Fibroblast of mammary gland (primary cell): ENCODE measurements around the gene EPB41L4B.

Experiments used
- DNase-seq: peaks from one replicate; pipeline ENCODE4 v3.0.0-alpha.2; 2010; ENCODE audit warnings: low read depth
- H3K4me3 ChIP-seq: 2 replicates; pipeline ENCODE4 v1.5.1; 2011; ENCODE audit warnings: low read depth, mild to moderate bottlenecking, low read length, moderate library complexity; ENCODE audit not compliant: control insufficient read depth
- TF ChIP-seq, protein P1 (sequence below): conservative IDR thresholded peaks from 2 replicates; pipeline ENCODE4 v1.5.1; 2011; ENCODE audit warnings: low read depth, low read length, inconsistent platforms; ENCODE audit not compliant: control insufficient read depth, insufficient read depth

The EPB41L4B gene

DNA sequence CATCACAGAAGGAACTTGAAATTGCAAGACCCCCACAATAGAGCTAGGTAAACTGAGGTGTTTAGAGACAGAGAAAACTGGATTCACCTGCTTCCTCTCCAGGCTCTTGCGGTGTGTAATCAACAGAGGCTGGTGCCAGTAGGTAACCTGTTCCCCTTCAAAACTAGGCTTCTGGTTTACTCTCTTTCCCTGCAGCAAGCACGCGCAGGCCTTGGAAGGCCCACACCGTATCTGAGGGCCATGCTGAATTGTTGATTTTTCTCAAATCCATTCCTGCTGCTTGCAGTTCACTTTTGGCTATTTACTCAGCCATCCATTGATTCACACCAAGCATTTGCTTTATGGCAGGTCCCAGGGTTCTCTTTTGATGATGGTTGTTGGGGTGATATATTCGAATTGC is 153.1 kb downstream of the EPB41L4B start:
- no peak for DNase-seq
- TF ChIP-seq, protein P1, sequence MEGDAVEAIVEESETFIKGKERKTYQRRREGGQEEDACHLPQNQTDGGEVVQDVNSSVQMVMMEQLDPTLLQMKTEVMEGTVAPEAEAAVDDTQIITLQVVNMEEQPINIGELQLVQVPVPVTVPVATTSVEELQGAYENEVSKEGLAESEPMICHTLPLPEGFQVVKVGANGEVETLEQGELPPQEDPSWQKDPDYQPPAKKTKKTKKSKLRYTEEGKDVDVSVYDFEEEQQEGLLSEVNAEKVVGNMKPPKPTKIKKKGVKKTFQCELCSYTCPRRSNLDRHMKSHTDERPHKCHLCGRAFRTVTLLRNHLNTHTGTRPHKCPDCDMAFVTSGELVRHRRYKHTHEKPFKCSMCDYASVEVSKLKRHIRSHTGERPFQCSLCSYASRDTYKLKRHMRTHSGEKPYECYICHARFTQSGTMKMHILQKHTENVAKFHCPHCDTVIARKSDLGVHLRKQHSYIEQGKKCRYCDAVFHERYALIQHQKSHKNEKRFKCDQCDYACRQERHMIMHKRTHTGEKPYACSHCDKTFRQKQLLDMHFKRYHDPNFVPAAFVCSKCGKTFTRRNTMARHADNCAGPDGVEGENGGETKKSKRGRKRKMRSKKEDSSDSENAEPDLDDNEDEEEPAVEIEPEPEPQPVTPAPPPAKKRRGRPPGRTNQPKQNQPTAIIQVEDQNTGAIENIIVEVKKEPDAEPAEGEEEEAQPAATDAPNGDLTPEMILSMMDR = no peak
- no peak overlapping the region for H3K4me3 ChIP-seq

DNA sequence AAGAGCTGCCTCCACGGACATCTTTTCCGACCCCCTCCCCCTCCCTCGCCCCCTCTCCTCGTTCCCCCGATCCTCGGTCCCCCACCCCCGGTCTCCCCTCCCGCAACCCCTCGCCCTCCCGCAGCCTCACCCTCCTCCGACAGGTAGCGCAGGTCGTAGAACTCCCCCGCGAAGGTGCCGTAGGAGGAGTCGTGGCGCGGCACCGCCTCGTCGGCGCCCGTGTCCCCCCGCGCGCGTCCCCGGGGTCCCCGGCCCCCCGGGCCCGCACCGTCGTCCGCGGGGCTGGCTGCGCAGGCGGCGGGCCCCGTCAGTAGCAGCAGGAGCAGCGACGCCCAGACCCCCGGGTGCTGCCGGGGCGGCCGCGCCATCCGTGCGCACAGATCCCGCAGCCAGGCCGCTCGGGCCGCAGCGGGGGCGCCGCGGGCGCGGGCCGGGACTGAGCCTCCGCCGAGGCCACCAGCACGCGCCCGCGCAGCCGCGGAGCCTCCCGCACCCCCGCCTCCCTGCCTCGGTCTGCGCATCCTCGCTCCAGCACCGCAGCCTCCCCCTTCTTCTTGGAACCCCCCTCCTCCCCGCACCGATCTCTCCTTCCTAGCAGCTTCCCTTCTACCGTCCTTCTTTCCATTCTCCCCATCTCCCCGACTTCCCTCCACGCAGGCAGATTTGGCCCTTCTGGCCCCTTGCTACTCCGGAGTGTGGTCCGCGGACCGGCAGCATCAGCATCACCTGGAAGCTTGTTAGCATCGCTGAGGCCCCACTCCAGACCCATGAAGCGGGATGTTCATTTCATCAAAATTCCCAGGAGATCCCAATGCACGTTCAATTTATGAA is 153.9 kb downstream of the EPB41L4B start, which contains the start of gene FRRS1L:
FRRS1L (minus strand) TSS at position 479 of the 831 bp plus-strand sequence; CDS start at position 368, 111 bp downstream.
- no peak for DNase-seq
- TF ChIP-seq, protein P1 = no peak
- H3K4me3 ChIP-seq = peak within 1 kb of the TSS; percentile 4

DNA sequence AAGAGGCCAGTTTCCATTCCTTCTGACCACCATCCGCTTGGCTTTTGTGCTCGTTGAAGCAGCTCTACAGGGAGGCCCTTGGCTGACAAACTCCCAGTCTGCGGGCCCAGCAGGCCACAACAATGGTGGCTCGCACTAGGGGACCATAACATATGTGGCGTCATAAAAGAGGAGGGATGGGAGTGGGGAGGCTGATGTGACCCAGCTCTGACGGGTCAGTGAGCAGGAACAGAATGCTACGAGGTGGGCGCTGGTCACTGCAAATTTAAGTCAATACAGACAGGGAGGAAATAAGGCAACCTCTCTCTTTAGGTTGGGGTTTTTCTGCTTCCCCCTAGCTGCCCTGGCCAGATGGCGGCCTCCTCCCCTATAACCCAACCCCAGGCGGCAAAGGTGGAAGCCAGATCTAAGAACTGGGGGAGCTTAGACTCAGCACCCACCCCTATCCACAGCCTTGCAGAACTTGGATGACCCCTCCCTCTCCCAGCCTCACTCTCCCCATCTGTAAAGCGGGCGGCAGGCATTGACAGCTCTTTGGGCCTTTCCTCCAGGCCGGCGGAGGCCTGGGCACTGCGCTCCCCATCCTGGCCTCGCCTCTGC is 154.6 kb downstream of the EPB41L4B start:
- no peak overlapping the region for H3K4me3 ChIP-seq
- no peak for DNase-seq
- TF ChIP-seq, protein P1 = no peak

DNA sequence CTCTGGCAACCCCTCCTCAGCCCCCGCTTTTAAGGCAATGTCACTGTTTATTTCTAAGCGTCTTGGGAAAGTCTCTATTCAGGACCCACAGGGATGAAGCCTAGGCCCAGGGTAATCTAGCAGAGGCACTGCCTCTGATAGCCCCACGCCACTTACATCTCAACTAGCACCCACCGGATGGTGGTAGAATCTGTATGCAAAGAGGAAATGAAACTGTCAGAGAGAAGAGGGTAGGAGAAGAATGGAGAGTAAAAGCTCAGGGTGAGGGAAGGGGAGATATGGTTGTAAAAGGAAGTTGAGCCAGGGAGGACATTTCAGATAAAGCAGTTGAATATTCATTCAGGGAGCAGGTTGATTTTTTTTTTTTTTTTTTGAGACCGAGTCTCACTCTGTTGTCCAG is 156.8 kb downstream of the EPB41L4B start:
- DNase-seq = no peak
- H3K4me3 ChIP-seq = no peak overlapping the region
- TF ChIP-seq, protein P1 = no peak

DNA sequence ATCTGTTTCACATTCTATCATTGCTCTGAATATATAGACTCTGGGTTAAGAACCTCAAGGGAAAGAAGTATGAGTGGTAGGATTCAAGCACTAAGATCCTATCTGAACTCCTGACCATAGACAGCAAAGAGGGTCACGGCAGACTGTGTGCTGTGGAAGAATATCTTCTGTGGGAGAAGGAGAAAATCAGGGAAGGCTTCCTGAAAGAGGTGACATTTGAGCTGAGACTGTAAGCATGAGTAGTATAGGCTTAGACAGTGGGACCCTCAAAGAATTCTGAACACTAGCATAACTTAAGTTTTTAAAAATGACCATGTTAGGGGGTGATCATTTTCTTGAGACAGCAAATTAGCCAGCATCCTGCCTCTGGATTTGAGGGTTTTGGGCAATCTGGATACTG is 157.7 kb downstream of the EPB41L4B start:
- TF ChIP-seq, protein P1 = no peak
- DNase-seq = no peak
- H3K4me3 ChIP-seq = no peak overlapping the region

DNA sequence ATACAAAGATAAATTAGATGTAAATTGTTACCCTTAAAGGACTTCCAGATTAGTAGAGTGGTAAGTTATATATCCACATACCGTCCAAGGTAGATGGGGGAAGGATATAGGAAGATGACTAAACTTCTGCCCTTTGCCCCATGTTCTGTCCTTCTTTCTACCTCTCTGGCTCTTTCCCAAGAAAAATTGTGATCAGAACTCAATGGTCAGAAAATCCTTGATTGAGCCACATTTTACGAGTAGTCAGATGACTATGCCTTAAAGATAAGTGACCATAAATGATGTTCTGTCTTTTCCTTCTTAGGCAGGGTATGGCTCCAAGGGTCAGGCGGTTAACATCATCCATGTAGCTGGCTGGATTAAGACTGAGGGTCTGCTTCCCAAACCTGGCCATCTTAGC is 158.2 kb downstream of the EPB41L4B start:
- TF ChIP-seq, protein P1 = no peak
- no peak for DNase-seq
- no peak overlapping the region for H3K4me3 ChIP-seq
